ENCODE measurements around the gene PPP1R9B. TPM values are rescaled to one million over a fixed set of nuclear protein-coding genes. Genes with fewer than 3 reads are reported as not detected.

The PPP1R9B gene
- total RNA-seq, 1 donor from 2014 or later: 16.6 TPM

GRCh38 chr17:50176559-50177357, 26.3 kb upstream of the PPP1R9B start:
- no peaks in the 10 kb centered on the region for H3K36me3 ChIP-seq (ENCODE audit: control insufficient read depth, insufficient read depth, low read length)
- H3K27me3 ChIP-seq (ENCODE audit: control insufficient read depth, insufficient read depth, low read length): no peaks in the 10 kb centered on the region
- peak; percentile 7 for TF ChIP-seq CTCF (IDR thresholded peaks at IDR 0.05; ENCODE audit: insufficient read depth, low read length, severe bottlenecking)
- no peak for FAIRE-seq
- DNase-seq (ENCODE audit: low read depth): no peak
- no peak overlapping the region for H3K4me3 ChIP-seq (ENCODE audit: low read depth, low read length)

- Histone ChIP-seq H3K4me3 (ENCODE audit: low read depth, low read length) (no peak overlapping the region), H3K27me3 (ENCODE audit: control insufficient read depth, insufficient read depth, low read length) (no peaks in the 10 kb centered on the region), H3K36me3 (ENCODE audit: control insufficient read depth, insufficient read depth, low read length) (no peaks in the 10 kb centered on the region)
- FAIRE-seq: no peak
- TF ChIP-seq CTCF (IDR thresholded peaks at IDR 0.05; ENCODE audit: insufficient read depth, low read length, severe bottlenecking): no peak
- no peak for DNase-seq (ENCODE audit: low read depth)
Observed at GRCh38 chr17:50175035-50175807, 24.7 kb upstream of the PPP1R9B start.

GRCh38 chr17:50174444-50174843, 24.0 kb upstream of the PPP1R9B start:
- FAIRE-seq (no peak), DNase-seq (ENCODE audit: low read depth) (no peak)
- Histone ChIP-seq H3K36me3 (ENCODE audit: control insufficient read depth, insufficient read depth, low read length) (no peaks in the 10 kb centered on the region), H3K27me3 (ENCODE audit: control insufficient read depth, insufficient read depth, low read length) (no peaks in the 10 kb centered on the region), H3K4me3 (ENCODE audit: low read depth, low read length) (no peak overlapping the region)
- no peak for TF ChIP-seq CTCF (IDR thresholded peaks at IDR 0.05; ENCODE audit: insufficient read depth, low read length, severe bottlenecking)

GRCh38 chr17:50173335-50173941, 23.0 kb upstream of the PPP1R9B start:
- Histone ChIP-seq H3K27me3 (ENCODE audit: control insufficient read depth, insufficient read depth, low read length) (no peaks in the 10 kb centered on the region), H3K36me3 (ENCODE audit: control insufficient read depth, insufficient read depth, low read length) (no peaks in the 10 kb centered on the region), H3K4me3 (ENCODE audit: low read depth, low read length) (no peak overlapping the region)
- FAIRE-seq (no peak), DNase-seq (ENCODE audit: low read depth) (peak; percentile 75)
- TF ChIP-seq CTCF (IDR thresholded peaks at IDR 0.05; ENCODE audit: insufficient read depth, low read length, severe bottlenecking): no peak

- no peak overlapping the region for H3K4me3 ChIP-seq (ENCODE audit: low read depth, low read length)
- H3K27me3 ChIP-seq (ENCODE audit: control insufficient read depth, insufficient read depth, low read length): no peaks in the 10 kb centered on the region
- no peak for FAIRE-seq
- TF ChIP-seq CTCF (IDR thresholded peaks at IDR 0.05; ENCODE audit: insufficient read depth, low read length, severe bottlenecking): no peak
- no peak for DNase-seq (ENCODE audit: low read depth)
- H3K36me3 ChIP-seq (ENCODE audit: control insufficient read depth, insufficient read depth, low read length): no peaks in the 10 kb centered on the region
Observed at GRCh38 chr17:50172936-50173334, 22.5 kb upstream of the PPP1R9B start.

All from bronchial epithelial cell (primary cell).